ENCODE data around the gene VSTM2L.

The VSTM2L gene

GRCh38 chr20:37877832-37878772 lies 24.8 kb upstream of the VSTM2L start:
- TF ChIP-seq USF1 (IDR thresholded peaks at IDR 0.05): no peak
- TF ChIP-seq YY1 (IDR thresholded peaks at IDR 0.05; ENCODE audit: low read depth): no peak
- TF ChIP-seq MAX (IDR thresholded peaks at IDR 0.05): no peak
- TF ChIP-seq TCF12 (IDR thresholded peaks at IDR 0.05; ENCODE audit: low read depth): no peak
- no peak for TF ChIP-seq NFIC (IDR thresholded peaks at IDR 0.05)
- TF ChIP-seq CREB1 (IDR thresholded peaks at IDR 0.05; ENCODE audit: low read depth): no peak

GRCh38 chr20:37878835-37879599 lies 23.9 kb upstream of the VSTM2L start:
- TF ChIP-seq RAD21 (IDR thresholded peaks at IDR 0.05; ENCODE audit: low read depth) (no peak), CREB1 (IDR thresholded peaks at IDR 0.05; ENCODE audit: low read depth) (no peak), USF1 (IDR thresholded peaks at IDR 0.05) (no peak), NFIC (IDR thresholded peaks at IDR 0.05) (no peak), ZBTB7A (IDR thresholded peaks at IDR 0.05; ENCODE audit: low read depth) (no peak), CEBPB (IDR thresholded peaks at IDR 0.05) (no peak), EP300 (IDR thresholded peaks at IDR 0.05; ENCODE audit: borderline replicate concordance) (no peak), TEAD4 (IDR thresholded peaks at IDR 0.05) (no peak), FOXM1 (IDR thresholded peaks at IDR 0.05; ENCODE audit: borderline replicate concordance, low read depth) (no peak), TAF1 (IDR thresholded peaks at IDR 0.05; ENCODE audit: low read depth) (no peak), YY1 (IDR thresholded peaks at IDR 0.05; ENCODE audit: low read depth) (no peak), REST (IDR thresholded peaks at IDR 0.05; ENCODE audit: low read depth) (no peak)

GRCh38 chr20:37879843-37880242 lies 23.1 kb upstream of the VSTM2L start:
- TF ChIP-seq YY1 (IDR thresholded peaks at IDR 0.05; ENCODE audit: low read depth) (no peak), TEAD4 (IDR thresholded peaks at IDR 0.05) (no peak), CREB1 (IDR thresholded peaks at IDR 0.05; ENCODE audit: low read depth) (no peak), FOXM1 (IDR thresholded peaks at IDR 0.05; ENCODE audit: borderline replicate concordance, low read depth) (no peak), TAF1 (IDR thresholded peaks at IDR 0.05; ENCODE audit: low read depth) (no peak), TCF12 (IDR thresholded peaks at IDR 0.05; ENCODE audit: low read depth) (no peak), MAX (IDR thresholded peaks at IDR 0.05) (no peak), REST (IDR thresholded peaks at IDR 0.05; ENCODE audit: low read depth) (no peak), EP300 (IDR thresholded peaks at IDR 0.05; ENCODE audit: borderline replicate concordance) (no peak), RAD21 (IDR thresholded peaks at IDR 0.05; ENCODE audit: low read depth) (no peak), ZBTB7A (IDR thresholded peaks at IDR 0.05; ENCODE audit: low read depth) (no peak), EGR1 (IDR thresholded peaks at IDR 0.05) (no peak), USF1 (IDR thresholded peaks at IDR 0.05) (no peak), NFIC (IDR thresholded peaks at IDR 0.05) (no peak), CEBPB (IDR thresholded peaks at IDR 0.05) (no peak)

GRCh38 chr20:37880726-37881591 lies 22.0 kb upstream of the VSTM2L start:
- TF ChIP-seq NFIC (IDR thresholded peaks at IDR 0.05) (peak; percentile 53), MAX (IDR thresholded peaks at IDR 0.05) (no peak)

All from Ishikawa (cell line).